Measurements from ENCODE around the gene IGSF5. TPM values are rescaled to one million over a fixed set of nuclear protein-coding genes. Genes with fewer than 3 reads are reported as not detected.

IGSF5 gene
- total and polyA plus RNA-seq, 2 of the 4 experiments (the other 2 are of a cell fraction) = not detected

- Histone ChIP-seq H3K56ac (ENCODE audit: extremely low read depth, insufficient read depth, low read length) (no peak overlapping the region), H4K5ac (ENCODE audit: low read depth, low read length) (no peak overlapping the region), H3K79me1 (ENCODE audit: low read depth in 1 of 2, low read length in 2 of 2) (no peaks in the 10 kb centered on the region), H2AK9ac (replicated peaks; ENCODE audit: low read depth, low read length, poor library complexity) (no peak overlapping the region), H3K4me1 (ENCODE audit: control insufficient read depth, insufficient read depth, low read length) (no peaks in the 10 kb centered on the region), H3K4me2 (ENCODE audit: low read depth, low read length) (no peak overlapping the region), H3K23ac (ENCODE audit: low read depth, low read length) (no peak overlapping the region), H4K20me1 (ENCODE audit: insufficient read depth, low read length) (no peaks in the 10 kb centered on the region), H2AK5ac (ENCODE audit: low read depth, low read length) (no peak overlapping the region), H3K36me3 (ENCODE audit: control insufficient read depth, insufficient read depth, low read length) (no peaks in the 10 kb centered on the region), H2AFZ (replicated peaks; ENCODE audit: low read length, poor library complexity) (no peak overlapping the region), H3K18ac (ENCODE audit: low read depth, low read length) (no peak overlapping the region), H2BK15ac (ENCODE audit: low read depth, low read length) (no peak overlapping the region), H4K91ac (ENCODE audit: insufficient read depth, low read depth, low read length) (no peak overlapping the region), H3K4me3 (ENCODE audit: insufficient read depth, low read depth, low read length) (no peak overlapping the region), H4K8ac (ENCODE audit: low read depth in 2 of 2, low read length in 2 of 2) (no peak overlapping the region), H3K4ac (ENCODE audit: low read depth, low read length) (no peak overlapping the region), H3K27ac (ENCODE audit: insufficient read depth, low read length) (no peak overlapping the region), H3K9me1 (ENCODE audit: insufficient read depth, low read length) (no peaks in the 10 kb centered on the region), H3K27me3 (ENCODE audit: control insufficient read depth, insufficient read depth, low read length) (no peaks in the 10 kb centered on the region), H3K9ac (ENCODE audit: low read depth, low read length) (no peak overlapping the region), H2BK5ac (ENCODE audit: low read depth, low read length, poor library complexity, severe bottlenecking) (no peak overlapping the region), H3K14ac (replicated peaks; ENCODE audit: low read depth, low read length) (no peak overlapping the region), H2BK120ac (ENCODE audit: low read depth, low read length) (no peak overlapping the region), H2BK20ac (ENCODE audit: low read depth, low read length) (no peak overlapping the region), H3K9me3 (ENCODE audit: control insufficient read depth, insufficient read depth, low read length) (no peaks in the 10 kb centered on the region)
- WGBS, 2 experiments (ENCODE audit: extremely low coverage in 2 of 2, insufficient read length in 1 of 2) = no CpG with 5 or more reads among the region's 2 CpGs
- no peak for DNase-seq
- in situ Hi-C loops (cut with MboI; ENCODE audit: low sequenced_read_pairs) = no loop called here
- dilution Hi-C loops (cut with HindIII; ENCODE audit: low sequenced_read_pairs, unreplicated experiment) = loop anchor here (25.0 kb wide), 1 partner anchor 188 kb away; no protein-coding TSS in a partner anchor
- ATAC-seq (ENCODE audit: low read depth) = no peak
- BruUV-seq (replicated peaks) = no TSS peak
- ChIA-PET POLR2A (ENCODE audit: unreplicated experiment) (no interaction called here), CTCF (no interaction called here)
- intact Hi-C loops (cut with micrococcal nuclease) = no loop called here
- TF ChIP-seq, protein P1, sequence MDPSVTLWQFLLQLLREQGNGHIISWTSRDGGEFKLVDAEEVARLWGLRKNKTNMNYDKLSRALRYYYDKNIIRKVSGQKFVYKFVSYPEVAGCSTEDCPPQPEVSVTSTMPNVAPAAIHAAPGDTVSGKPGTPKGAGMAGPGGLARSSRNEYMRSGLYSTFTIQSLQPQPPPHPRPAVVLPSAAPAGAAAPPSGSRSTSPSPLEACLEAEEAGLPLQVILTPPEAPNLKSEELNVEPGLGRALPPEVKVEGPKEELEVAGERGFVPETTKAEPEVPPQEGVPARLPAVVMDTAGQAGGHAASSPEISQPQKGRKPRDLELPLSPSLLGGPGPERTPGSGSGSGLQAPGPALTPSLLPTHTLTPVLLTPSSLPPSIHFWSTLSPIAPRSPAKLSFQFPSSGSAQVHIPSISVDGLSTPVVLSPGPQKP (IDR thresholded peaks at IDR 0.05; ENCODE audit: borderline replicate concordance, low read depth, low read length) = no peak
These were observed 44.7 kb upstream of the IGSF5 start for GRCh38 chr21:39700318-39700717.

All from IMR-90 (cell line).